GM18873 (cell line): ENCODE results near the gene SCGB2B2.
"Not testable (repeated sequence)": the region's sequence is repeated elsewhere in the genome, so short reads cannot be mapped to it uniquely, and the experiment has no call there.

Experiments
- ATAC-seq: cut with Tn5 transposase; IDR thresholded peaks from one replicate; pipeline ENCODE4 v1.9.1; 2021; ENCODE audit warnings: mild to moderate bottlenecking, moderate library complexity, moderate number of reproducible peaks; ENCODE audit not compliant: unreplicated experiment, low FRiP score

SCGB2B2 gene, protein sequence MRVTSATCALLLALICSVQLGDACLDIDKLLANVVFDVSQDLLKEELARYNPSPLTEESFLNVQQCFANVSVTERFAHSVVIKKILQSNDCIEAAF

DNA sequence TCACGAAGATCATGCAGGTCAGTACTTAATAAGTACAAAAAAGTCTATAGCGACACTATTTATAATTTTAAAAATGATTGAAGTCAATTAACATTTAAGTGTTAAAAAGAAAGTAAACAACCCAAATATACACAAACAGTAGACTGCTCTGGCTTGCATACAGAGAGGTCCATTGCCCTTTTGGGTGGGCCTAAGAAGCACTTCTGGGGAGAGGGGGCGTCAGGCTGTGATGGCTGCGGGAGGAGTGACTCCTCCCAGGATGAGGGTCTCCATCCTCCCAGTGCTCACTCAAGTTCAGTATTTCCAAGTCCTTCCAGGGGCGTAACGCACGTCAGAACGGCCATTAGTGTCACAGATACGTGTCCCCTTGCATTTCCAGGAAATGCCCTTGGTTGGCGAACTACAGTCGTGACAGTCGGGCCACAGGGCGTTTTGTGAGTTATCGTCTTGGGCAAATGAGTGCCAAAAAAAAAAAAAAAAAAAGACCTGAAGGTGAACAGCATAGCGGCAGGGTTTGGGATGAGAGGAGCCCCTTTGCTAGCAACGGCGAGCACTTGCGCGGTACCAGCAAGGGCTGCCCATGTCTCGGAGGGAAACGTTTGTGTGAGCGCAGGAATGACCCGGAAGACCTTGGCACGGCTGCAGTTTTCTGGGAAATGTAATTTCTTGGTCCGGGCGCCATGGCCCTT, at the start of gene SCGB2B2:
Gene SCGB2B2 (minus strand): TSS at position 463 of the 689 bp plus-strand sequence. CDS start 82,596 bp downstream, outside the sequence.
- peak; percentile 37 for ATAC-seq

DNA sequence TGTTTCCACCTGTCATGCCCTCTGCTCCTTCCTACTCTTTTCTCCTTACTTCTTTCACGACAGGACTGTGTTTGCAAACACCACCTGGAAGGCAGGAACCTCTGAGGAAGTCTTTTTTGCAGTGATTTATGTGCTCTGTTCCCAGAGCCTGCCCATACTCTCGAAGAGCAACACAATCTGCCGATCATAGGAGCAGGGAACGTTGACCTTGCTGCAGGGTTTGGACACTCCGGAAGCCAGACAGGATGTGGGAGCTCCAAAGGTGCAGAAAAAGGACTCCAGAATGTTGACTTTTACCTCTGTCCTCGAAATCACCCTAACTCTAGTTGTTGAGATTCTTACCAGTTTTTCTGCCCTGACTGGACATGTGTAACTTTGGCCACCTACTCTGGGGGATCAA, 48.4 kb upstream of the SCGB2B2 start:
- ATAC-seq = no peak

DNA sequence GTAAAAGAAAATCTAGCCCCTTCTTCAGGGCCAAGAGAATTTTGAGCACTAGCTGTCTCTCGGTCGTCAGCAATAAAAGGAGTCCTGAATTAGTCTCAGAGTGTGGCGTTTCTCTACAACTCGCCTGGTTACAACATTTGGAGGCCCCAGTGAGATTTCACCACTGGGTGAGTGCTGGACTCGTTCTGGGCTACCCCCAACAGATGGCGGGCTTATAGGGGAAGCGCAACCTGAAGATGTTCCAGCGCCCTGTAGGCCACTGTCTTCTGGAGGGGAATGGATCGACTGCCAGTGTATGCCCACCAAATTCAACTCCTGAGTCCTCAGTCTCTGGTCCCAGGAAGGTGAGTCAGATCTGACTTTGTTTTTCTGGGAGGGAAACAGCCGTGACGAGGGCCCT, 45.4 kb upstream of the SCGB2B2 start:
- no peak for ATAC-seq

DNA sequence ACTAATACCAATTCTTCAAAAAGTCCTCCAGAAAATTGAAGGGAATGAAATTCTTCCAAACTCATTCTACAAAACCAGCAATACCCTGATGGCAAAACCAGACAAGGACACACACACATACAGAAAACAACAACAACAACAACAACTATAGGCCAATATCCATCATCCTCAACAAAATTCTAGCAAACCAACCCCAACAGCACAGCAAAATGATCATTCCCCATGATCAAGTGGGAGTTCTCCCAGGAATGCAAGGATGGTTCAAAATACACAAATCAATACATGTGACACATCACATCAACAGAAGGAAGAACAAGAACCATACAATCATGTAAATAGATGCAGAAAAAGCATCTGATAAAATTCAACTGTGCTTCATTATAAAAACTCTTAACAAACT, 38.4 kb upstream of the SCGB2B2 start:
- no peak for ATAC-seq

DNA sequence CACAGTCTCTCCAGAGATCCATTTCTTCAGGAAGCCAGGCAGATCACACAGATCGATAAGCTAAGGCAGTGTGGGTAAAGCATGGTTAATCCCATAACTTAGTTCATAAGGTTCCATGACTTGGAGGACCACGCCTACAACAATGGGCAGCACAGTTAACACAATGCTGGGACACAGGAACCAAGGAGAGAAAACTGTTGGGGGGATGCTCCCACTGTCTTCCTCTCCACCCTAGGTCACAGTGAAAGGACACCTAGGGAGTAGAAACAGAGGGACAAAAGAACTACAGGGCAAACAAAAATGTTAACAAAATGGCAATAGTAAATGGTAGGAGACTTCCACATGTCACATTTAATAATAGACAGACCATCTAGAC, 36.3 kb upstream of the SCGB2B2 start:
- ATAC-seq = no peak

DNA sequence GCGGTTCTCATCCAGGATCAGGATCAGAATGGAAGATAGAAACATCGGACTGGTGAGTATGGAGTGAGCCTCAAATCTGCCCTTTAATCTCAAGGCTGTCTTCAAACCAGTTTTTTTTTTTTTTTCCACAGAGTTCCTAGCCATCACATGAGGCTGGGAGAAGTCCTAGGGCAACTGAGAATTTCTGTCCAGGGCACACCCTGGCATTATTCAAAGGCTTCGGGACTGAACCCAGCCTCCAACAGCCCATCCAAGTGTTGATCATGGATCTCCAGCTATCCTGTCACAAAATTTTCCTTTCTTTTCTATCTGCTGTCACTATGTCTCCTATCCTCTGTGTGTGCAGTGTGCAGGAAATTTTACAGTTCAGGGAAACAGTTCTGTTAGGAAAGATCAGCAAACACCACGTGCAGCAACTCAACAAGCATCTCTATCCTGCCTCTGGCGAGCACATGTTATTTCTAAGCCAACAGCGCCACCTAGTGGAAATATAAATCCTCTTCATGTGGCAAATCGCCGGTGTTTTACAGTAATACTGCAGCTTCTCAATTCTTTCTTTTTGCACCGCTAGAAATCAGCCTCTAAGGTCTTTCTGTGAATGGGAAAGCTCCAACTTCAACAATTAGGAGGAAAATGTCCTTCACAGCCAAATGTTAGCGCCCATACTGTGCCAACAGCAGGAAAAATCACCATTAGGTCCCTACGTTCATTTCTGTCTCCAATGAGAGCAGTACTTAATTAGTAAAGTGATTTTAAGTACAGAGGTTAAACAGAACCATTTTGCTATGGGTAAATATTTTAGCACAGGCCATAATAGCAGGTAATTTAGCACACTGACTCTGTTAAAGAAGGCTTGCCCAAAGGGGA, 35.7 kb upstream of the SCGB2B2 start:
- ATAC-seq = no peak

DNA sequence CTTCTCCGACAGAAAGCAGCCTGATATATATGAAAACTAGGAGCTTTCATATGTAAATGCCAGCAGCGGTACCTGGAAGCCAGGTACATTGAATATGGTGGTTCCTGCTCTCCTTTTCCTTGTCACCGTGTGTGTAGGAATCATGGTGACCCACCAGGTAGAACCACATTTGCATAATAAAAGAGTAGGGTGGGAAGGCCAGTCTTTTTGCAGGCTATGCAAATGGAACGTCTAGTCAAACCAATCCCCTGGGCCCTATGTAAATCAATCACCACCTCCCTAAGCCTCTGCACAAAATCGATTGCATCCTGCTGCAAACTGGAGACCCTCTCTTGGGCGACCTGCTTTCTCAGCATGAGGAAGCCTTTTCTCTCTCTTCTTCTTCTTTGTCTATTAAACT, 34.9 kb upstream of the SCGB2B2 start:
- no peak for ATAC-seq

DNA sequence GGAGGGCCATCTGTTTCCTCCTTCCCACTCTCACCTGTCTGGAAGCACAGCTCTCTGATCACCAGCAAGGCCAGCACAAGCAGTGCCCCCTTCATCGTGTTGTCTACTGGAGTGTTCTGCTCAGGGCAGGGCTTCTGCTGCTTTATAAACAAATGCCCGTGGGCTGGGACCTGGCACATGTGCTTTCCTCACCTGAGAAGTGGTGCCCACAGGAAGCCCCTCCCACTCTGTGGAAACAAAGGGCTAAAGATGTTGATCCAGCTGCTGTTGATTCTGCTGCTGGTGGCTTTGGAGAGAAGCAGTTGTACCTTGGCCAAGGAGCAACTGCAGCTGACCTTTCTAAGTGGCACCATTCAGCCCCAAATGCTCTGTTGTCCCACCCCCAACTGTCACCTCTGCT, 30.7 kb upstream of the SCGB2B2 start:
- ATAC-seq = no peak

DNA sequence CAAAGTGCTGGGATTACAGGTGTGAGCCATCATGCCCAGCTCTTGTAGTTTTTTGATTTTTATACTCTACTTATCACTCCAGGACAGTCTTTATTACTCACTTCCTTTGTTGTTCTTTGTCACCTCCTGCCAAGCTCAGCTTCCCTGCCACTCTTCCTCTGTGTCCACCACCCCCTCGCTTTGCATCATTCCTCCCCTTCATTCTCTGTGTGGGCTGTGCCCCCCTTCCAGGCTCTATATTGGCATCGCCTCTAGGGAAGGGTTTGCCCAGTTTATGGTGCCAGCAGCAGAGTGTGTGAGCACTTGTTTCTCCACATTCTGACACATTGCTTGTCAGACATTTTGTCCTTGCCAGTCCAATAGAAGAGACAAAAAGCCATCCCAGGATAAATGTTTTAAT, 15.6 kb upstream of the SCGB2B2 start:
- no peak for ATAC-seq

DNA sequence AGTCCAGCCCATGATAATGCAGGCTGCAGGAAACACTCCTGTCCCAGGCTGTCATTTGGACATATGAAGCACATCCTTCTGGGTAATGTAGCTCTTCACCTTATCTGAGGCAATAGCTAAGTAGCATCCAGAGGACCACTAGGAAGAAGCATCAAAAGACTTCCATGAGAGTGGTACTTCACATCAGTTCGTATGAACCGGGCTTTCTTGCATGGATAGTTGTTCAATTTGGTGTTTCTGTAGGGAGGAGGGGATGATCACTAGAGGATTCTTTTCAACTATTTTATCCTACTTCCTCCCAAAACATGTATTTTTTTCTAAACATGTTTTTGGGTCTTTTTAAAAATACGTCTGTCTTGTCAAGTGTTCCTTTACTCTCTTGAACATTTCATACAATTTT, 13.4 kb upstream of the SCGB2B2 start:
- ATAC-seq = no peak

DNA sequence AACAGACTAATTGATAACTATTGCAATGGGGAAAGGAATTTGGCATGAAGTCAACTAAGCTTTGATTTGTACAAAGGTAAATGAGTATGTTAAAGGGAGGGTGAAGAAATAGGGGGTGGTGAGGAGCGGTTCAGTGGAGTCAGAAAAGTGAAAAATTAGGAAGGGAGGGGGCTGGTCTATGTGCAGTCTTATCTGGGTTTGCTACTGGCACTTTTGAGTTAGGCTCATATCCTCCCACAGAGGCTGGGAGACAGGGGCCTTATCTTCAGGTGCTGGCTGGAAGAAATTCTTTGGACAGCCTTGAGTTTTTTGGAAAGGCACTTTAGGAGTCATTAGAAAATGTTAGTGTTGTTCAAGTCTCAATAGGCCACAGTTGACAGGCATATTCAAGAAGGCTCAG, 11.6 kb upstream of the SCGB2B2 start:
- no peak for ATAC-seq

DNA sequence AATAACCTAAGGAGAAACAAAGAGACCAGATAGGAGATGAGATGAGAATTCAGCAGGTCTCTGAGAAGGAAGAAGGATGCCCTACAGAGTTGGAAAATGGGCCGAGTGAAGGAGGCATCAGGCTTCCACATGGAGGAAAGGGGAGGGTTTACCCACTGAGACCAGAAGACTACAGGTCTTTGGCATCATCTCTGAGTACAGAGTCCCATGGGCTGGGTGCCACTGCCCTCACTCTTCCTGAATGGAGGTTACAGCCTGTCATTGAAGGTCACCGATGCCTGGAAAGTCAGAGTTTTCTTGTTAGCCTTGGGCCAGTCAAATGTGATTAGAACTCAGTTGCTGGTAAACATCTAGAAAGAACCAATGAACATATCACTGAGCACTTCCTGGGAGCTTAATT, 10.4 kb upstream of the SCGB2B2 start:
- ATAC-seq = no peak

DNA sequence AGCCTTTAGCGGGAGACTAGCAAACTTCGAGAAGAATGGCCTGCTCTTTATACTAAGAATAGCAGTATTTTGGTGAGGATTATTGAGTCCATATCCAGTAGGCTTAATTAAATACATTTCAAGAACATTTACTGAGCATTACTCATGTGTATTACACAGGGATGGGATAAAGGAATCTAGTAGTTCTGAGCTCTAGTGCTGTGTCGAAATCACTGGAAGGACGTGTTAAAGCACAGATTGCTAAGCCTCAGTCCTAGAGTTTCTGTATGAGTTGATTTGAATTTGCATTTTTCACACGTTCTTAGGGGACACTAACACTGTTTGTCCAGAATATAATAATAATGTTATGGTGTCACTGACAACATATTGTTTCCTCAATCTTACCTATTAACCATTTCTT, 9.5 kb upstream of the SCGB2B2 start:
- ATAC-seq = no peak

DNA sequence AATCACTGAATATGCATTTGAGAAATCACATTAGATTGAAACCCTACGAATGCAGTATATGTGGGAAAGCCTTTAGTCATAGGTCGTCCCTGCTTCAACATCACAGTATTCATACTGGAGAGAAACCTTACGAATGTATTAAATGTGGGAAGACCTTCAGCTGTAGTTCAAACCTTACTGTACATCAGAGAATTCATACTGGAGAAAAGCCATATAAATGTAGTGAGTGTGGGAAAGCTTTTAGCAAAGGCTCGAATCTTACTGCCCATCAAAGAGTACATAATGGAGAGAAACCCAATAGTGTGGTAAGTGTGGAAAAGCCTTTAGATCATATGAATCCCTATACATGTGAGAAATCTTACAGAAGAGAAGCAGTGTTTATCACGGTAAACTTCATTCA, 8.3 kb upstream of the SCGB2B2 start:
- not testable (repeated sequence) for ATAC-seq

DNA sequence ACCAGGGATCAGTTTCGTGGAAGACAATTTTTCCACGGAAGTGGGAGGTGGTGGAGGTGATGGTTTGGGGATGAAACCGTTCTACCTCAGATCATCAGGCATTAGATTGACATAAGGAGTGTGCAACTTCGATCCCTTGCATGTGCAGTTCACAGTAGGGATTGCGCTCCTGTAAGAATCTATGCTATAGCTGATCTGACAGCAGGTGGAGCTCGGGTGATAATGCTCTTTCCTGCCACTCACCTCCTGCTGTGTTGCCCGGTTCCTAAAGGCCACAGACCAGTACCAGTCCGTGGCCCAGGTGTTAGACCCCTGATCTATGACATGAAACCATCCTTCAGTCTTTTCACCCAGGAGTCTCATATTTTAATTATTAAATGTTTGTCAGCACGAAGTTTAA, 4.5 kb upstream of the SCGB2B2 start:
- no peak for ATAC-seq

DNA sequence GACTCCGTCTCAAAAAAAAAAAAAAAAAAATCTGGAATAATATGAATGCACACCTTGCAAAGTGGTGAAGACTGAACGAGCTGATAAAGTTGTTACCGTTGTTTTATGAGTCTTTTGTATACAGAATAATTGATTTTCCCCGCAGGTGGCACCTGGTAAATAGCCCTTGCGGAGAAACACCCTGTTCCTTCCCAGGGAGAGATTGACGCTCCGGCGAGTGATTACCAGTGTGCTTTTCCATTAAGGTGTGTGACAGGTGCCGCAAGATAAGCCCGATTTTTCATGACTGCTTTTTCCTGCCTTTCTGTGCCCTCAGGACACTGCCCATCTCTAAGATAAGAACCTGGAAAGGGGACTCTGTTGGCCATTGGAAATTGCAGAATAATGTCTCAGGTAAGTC, 1.5 kb upstream of the SCGB2B2 start:
- no peak for ATAC-seq

DNA sequence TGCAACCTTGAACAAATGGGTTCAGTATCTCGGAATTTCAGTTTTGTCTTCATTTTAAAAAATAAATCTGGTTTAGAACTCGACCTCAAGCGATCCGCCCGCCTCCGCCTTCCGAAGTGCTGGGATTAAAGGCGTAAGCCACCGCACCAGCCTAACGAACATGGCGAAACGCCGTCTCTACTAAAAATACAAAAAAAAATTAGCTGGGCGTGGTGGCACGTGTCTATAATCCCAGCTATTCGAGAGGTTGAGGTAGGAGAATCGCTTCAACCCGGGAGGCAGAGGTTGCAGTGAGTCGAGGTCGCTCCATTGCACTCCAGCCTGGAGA, 1.1 kb upstream of the SCGB2B2 start:
- no peak for ATAC-seq

DNA sequence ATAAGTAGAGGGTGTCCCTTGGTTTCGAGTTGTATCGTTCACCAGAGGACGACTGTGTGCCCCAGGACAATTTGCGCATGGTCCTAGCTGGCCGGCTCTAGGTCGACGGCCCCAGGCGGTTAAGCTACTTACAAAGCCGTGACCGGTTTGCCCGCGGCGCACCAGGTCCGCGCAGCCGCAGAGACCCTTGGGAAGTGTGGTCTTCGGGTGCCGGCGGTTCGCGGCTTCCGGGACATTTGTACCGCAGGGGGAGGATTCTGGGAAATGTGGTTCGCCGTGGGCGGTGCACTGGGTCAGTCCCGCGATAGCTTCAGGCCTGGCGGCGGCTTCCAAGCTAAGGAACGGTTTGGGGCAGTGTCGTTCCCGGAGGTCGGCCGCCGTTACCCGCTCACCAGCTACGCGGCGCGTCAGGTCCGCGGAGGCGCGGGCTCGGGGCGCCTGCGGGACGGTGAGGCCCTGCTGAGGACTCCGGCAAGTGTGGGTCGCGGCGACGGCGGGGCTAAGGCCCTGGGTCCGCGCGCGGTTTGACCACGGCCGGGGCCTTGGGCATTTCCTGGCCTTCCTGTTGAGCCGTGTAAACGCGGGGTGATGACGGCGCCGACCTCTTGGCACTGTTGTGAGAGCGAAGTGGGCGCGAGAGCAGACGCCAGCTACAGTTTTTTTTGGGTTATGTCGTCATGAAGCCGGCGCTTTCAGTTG, 576 bp upstream of the SCGB2B2 start, which contains the start of gene ZNF302:
Gene ZNF302 (plus strand): TSS at position 293 of the 699 bp plus-strand sequence. CDS start 1,127 bp downstream, outside the sequence.
- peak; percentile 84 for ATAC-seq

DNA sequence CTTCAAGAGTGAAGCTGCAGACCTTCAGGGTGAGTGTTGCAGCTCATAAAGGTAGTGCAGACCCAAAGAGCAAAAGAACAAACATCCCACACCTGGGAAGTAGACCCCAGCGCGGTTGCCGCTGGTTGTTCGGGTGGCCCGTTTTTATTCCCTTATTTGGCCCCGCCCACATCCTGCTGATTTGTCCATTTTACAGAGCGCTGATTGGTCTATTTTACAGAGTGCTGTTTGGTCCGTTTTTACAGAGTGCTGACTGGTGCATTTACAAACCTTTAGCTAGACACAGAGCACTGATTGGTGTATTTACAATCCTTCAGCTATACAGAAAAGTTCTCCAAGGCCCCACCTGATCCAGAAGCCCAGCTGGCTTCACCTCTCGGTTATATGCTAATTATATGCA, 1.0 kb downstream of the SCGB2B2 start:
- no peak for ATAC-seq

DNA sequence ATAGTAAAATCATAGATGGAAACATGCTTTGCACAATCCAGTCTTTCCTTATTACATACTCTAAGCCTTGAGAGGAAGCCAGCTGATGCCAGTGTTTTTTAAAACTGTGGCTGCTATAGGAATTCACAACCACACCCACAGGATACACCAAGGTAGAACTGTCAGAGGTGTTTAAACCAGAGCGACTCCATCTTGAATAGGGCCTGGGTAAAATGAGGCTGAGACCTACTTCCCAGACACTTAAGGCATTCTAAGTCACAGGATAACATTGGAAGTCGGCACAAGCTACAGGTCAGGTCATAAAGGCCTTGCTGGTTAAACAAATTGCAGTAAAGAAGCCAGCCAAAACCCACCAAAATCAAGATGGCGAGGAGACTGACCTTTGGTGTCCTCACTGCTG, 1.7 kb downstream of the SCGB2B2 start:
- ATAC-seq = no peak

DNA sequence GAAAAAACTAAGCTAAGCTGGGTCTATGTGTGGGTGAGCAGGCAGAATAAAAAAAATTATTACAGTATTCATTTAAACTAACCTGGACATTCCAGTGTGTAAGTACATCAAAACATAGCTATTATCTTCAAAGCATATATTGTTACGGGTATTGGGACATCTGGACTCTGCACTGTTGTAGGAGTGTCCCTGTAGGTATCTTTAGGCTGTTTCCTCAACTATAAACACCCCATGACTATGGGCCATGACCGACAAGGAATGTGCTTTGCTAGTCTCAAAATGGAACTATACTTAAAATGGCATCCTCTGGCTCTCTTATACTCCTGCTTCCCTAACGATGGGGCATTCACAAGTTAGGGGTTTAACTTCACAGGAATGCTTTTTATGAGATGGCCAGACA, 3.4 kb downstream of the SCGB2B2 start:
- ATAC-seq = no peak
